K562 (cell line): ENCODE data around the gene TSPYL2. TPM values are rescaled to one million over a fixed set of nuclear protein-coding genes. Genes with fewer than 3 reads are reported as not detected.

Experiments used
- CREM ChIP-seq: IDR thresholded peaks from 2 replicates; pipeline ENCODE4 v1.6.1; 2014; ENCODE audit warnings: antibody characterized with exemption, low read depth
- CTBP1 ChIP-seq: fragments of 450-650 bp; IDR thresholded peaks from 2 replicates; pipeline ENCODE4 v1.6.1; 2016; ENCODE audit warnings: borderline replicate concordance
- HLTF ChIP-seq: fragments of 450-650 bp; IDR thresholded peaks from 2 replicates; pipeline ENCODE4 v1.6.1; 2016
- MEIS2 ChIP-seq: fragments of 450-650 bp; IDR thresholded peaks from 2 replicates; pipeline ENCODE4 v1.6.1; 2014; ENCODE audit warnings: mild to moderate bottlenecking; ENCODE audit not compliant: partially characterized antibody
- PCBP1 ChIP-seq: fragments of 200-400 bp; formaldehyde crosslinking; IDR thresholded peaks from 2 replicates; pipeline ENCODE4 v1.6.1; 2018; ENCODE audit warnings: mild to moderate bottlenecking, low read depth, low read length; ENCODE audit not compliant: poor library complexity, severe bottlenecking
- PHF21A ChIP-seq: fragments of 450-650 bp; IDR thresholded peaks from 2 replicates; pipeline ENCODE4 v1.6.1; 2017; ENCODE audit warnings: low read depth, borderline replicate concordance
- POLR2A ChIP-seq: fragments of 450-650 bp; conservative IDR thresholded peaks from 2 replicates; pipeline ENCODE4 v1.6.1; 2016
- RBM25 ChIP-seq: fragments of 200-400 bp; formaldehyde crosslinking; IDR thresholded peaks from 2 replicates; pipeline ENCODE4 v1.6.1; 2018; ENCODE audit warnings: low read length, low read depth, moderate library complexity; ENCODE audit not compliant: severe bottlenecking
- TBL1XR1 ChIP-seq, 2 experiments: IDR thresholded peaks; 2 replicates each; pipeline ENCODE4 v1.6.1; 2012; ENCODE audit warnings: improper control_type of control experiment in 2 of 2, low read length in 2 of 2, mild to moderate bottlenecking in 1 of 2
- ZNF12 ChIP-seq: sonication (generic); formaldehyde crosslinking; IDR thresholded peaks from 2 replicates; pipeline ENCODE4 v1.4.0; 2020; ENCODE audit warnings: mild to moderate bottlenecking, missing genetic modification reagents
- polyA plus RNA-seq, 8 experiments: library from polyadenylated mRNA; depleted of rRNA in 4 of 8; stranded (reverse) in 5 of 8; unstranded in 3 of 8; fragments of >200 nt; fragmentation: Nextera tagmentation in 2 of 8; fragmentation: Illumina TruSeq in 1 of 8; extraction: Ambion mirVana in 2 of 8; extraction: Trizol in 1 of 8; gene quantifications; 2 replicates each; pipeline versions ENCODE4 v1.2.1 to v1.2.3, GENCODE V29; 2011 to 2014; ENCODE audit warnings: inconsistent platforms in 1 of 8, missing spikeins in 1 of 8
- total RNA-seq, 7 experiments: library from RNA; depleted of rRNA in 6 of 7; stranded (reverse); fragments of >200 nt in 6 of 7; fragmentation: Illumina TruSeq in 2 of 7; extraction: Trizol in 2 of 7; gene quantifications; 2 replicates each; pipeline versions ENCODE4 v1.2.1 to v1.2.3, GENCODE V29; 2011 to 2021; ENCODE audit warnings: low replicate concordance in 1 of 7
- TF ChIP-seq, protein P1 (sequence below): fragments of 250-450 bp; sonication (Bioruptor Pico); IDR thresholded peaks from 2 replicates; pipeline ENCODE4 v1.5.0; 2022; ENCODE audit warnings: mild to moderate bottlenecking
- TF ChIP-seq, protein P2 (sequence below): fragments of 450-650 bp; IDR thresholded peaks from 2 replicates; pipeline ENCODE4 v1.6.1; 2016; ENCODE audit warnings: low read depth
- TF ChIP-seq, protein P3 (sequence below): fragments of 250-450 bp; sonication (Bioruptor Pico); IDR thresholded peaks from 2 replicates; pipeline ENCODE4 v1.6.1; 2021; ENCODE audit warnings: mild to moderate bottlenecking
- TF ChIP-seq, protein P4 (sequence below): IDR thresholded peaks from 3 replicates; pipeline ENCODE4 v1.6.1; 2011; ENCODE audit warnings: borderline replicate concordance, mild to moderate bottlenecking; ENCODE audit not compliant: insufficient read length, insufficient read depth

The TSPYL2 gene
- total and polyA plus RNA-seq, 9 of the 15 experiments (the other 6 are each of a cell fraction or from before 2014, with no cell fraction given) = 0.41 to 20.0 (median 10.8) TPM

DNA sequence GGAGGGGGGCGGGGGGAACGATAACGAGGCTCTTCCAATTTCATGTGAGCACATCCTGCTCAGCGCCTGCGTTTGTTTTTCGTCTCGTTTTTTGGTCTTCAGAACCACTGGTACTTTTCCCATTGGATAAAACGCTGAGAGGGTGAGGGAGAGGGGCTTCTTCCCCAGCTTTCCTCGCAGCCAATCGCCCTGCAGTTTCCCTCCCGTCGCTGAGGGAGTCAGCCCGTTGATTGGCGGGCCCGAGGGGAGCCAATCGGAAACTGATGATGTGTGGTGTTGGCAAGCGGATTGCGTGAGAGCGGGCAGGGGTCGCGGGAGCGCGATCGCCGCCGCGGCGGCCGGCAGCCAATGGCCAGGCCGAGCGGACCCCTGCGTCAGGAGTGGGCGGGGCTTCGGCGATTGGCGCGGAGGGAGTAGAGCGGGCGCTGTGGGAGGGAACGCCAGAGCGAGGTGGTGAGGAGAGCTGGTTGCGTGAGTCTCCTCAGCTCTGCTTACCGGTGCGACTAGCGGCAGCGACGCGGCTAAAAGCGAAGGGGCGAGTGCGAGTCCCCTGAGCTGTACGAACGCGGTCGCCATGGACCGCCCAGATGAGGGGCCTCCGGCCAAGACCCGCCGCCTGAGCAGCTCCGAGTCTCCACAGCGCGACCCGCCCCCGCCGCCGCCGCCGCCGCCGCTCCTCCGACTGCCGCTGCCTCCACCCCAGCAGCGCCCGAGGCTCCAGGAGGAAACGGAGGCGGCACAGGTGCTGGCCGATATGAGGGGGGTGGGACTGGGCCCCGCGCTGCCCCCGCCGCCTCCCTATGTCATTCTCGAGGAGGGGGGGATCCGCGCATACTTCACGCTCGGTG is at the start of gene TSPYL2 (continued):
- TF ChIP-seq, protein P1, sequence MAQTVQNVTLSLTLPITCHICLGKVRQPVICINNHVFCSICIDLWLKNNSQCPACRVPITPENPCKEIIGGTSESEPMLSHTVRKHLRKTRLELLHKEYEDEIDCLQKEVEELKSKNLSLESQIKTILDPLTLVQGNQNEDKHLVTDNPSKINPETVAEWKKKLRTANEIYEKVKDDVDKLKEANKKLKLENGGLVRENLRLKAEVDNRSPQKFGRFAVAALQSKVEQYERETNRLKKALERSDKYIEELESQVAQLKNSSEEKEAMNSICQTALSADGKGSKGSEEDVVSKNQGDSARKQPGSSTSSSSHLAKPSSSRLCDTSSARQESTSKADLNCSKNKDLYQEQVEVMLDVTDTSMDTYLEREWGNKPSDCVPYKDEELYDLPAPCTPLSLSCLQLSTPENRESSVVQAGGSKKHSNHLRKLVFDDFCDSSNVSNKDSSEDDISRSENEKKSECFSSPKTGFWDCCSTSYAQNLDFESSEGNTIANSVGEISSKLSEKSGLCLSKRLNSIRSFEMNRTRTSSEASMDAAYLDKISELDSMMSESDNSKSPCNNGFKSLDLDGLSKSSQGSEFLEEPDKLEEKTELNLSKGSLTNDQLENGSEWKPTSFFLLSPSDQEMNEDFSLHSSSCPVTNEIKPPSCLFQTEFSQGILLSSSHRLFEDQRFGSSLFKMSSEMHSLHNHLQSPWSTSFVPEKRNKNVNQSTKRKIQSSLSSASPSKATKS (CRISPR knock-in tag) = no peak
- TF ChIP-seq HLTF = no peak
- TF ChIP-seq, protein P2, sequence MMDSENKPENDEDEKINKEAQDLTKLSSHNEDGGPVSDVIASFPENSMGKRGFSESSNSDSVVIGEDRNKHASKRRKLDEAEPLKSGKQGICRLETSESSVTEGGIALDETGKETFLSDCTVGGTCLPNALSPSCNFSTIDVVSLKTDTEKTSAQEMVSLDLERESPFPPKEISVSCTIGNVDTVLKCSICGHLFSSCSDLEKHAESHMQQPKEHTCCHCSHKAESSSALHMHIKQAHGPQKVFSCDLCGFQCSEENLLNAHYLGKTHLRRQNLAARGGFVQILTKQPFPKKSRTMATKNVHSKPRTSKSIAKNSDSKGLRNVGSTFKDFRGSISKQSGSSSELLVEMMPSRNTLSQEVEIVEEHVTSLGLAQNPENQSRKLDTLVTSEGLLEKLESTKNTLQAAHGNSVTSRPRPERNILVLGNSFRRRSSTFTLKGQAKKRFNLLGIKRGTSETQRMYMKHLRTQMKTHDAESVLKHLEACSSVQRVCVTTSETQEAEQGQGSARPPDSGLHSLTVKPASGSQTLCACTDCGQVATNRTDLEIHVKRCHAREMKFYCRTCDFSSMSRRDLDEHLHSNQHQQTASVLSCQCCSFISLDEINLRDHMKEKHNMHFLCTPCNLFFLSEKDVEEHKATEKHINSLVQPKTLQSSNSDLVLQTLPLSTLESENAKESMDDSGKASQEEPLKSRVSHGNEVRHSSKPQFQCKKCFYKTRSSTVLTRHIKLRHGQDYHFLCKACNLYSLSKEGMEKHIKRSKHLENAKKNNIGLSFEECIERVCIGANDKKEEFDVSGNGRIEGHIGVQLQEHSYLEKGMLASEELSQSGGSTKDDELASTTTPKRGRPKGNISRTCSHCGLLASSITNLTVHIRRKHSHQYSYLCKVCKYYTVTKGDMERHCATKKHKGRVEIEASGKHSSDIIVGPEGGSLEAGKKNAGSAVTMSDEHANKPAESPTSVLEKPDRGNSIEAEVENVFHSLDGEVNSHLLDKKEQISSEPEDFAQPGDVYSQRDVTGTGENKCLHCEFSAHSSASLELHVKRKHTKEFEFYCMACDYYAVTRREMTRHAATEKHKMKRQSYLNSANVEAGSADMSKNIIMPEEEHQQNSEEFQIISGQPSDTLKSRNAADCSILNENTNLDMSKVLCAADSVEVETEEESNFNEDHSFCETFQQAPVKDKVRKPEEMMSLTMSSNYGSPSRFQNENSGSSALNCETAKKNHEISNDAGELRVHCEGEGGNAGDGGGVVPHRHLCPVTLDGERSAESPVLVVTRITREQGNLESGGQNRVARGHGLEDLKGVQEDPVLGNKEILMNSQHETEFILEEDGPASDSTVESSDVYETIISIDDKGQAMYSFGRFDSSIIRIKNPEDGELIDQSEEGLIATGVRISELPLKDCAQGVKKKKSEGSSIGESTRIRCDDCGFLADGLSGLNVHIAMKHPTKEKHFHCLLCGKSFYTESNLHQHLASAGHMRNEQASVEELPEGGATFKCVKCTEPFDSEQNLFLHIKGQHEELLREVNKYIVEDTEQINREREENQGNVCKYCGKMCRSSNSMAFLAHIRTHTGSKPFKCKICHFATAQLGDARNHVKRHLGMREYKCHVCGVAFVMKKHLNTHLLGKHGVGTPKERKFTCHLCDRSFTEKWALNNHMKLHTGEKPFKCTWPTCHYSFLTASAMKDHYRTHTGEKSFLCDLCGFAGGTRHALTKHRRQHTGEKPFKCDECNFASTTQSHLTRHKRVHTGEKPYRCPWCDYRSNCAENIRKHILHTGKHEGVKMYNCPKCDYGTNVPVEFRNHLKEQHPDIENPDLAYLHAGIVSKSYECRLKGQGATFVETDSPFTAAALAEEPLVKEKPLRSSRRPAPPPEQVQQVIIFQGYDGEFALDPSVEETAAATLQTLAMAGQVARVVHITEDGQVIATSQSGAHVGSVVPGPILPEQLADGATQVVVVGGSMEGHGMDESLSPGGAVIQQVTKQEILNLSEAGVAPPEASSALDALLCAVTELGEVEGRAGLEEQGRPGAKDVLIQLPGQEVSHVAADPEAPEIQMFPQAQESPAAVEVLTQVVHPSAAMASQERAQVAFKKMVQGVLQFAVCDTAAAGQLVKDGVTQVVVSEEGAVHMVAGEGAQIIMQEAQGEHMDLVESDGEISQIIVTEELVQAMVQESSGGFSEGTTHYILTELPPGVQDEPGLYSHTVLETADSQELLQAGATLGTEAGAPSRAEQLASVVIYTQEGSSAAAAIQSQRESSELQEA = peak; percentile 35; the same call in 1 of the 2 replicates
- no peak for TF ChIP-seq ZNF12
- peak; percentile 35 for TF ChIP-seq MEIS2
- no peak for TF ChIP-seq PCBP1
- TF ChIP-seq CREM = peak; percentile 81
- TF ChIP-seq POLR2A = peak; percentile 85
- 0 out of 2 replicates have a peak, but pooled peaks have one; percentile 45 for TF ChIP-seq CTBP1
- TF ChIP-seq, protein P3, sequence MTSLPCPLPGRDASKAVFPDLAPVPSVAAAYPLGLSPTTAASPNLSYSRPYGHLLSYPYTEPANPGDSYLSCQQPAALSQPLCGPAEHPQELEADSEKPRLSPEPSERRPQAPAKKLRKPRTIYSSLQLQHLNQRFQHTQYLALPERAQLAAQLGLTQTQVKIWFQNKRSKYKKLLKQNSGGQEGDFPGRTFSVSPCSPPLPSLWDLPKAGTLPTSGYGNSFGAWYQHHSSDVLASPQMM = no peak
- peak; percentile 72 for TF ChIP-seq RBM25
- TF ChIP-seq, protein P4, sequence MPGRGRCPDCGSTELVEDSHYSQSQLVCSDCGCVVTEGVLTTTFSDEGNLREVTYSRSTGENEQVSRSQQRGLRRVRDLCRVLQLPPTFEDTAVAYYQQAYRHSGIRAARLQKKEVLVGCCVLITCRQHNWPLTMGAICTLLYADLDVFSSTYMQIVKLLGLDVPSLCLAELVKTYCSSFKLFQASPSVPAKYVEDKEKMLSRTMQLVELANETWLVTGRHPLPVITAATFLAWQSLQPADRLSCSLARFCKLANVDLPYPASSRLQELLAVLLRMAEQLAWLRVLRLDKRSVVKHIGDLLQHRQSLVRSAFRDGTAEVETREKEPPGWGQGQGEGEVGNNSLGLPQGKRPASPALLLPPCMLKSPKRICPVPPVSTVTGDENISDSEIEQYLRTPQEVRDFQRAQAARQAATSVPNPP = no peak
- TF ChIP-seq TBL1XR1 (IDR thresholded peaks at IDR 0.05; ENCODE audit: low read length in 2 of 2) = no peak
- TF ChIP-seq PHF21A = no peak
